Ascending aorta (tissue), 2 donors: ENCODE data around the gene PITPNC1. TPM values are rescaled to one million over a fixed set of nuclear protein-coding genes. Genes with fewer than 3 reads are reported as not detected.

Source experiments
- DNase-seq, 2 donors: peaks; one replicate each; pipeline ENCODE4 v3.0.0-alpha.2; 2019; ENCODE audit warnings: low spot score in 2 of 2
- H3K27ac ChIP-seq, 2 donors: fragments of 200-600 bp; sonication (generic); one replicate each; pipeline ENCODE4 v1.5.1; 2016 to 2017; ENCODE audit warnings: mild to moderate bottlenecking in 1 of 2
- H3K27me3 ChIP-seq: fragments of 200-600 bp; sonication (generic); one replicate; pipeline ENCODE4 v1.5.1; 2017
- H3K36me3 ChIP-seq, 2 donors: fragments of 200-600 bp; sonication (generic); one replicate each; pipeline ENCODE4 v1.5.1; 2016
- H3K4me1 ChIP-seq, 2 donors: fragments of 200-600 bp; sonication (generic); one replicate each; pipeline ENCODE4 v1.5.1; 2016 to 2017; ENCODE audit warnings: mild to moderate bottlenecking in 1 of 2
- H3K4me3 ChIP-seq, 2 donors: fragments of 200-600 bp; sonication (generic); one replicate each; pipeline ENCODE4 v1.5.1; 2016 to 2017; ENCODE audit warnings: mild to moderate bottlenecking in 1 of 2
- H3K9me3 ChIP-seq, 2 donors: fragments of 200-600 bp; sonication (generic); one replicate each; pipeline ENCODE4 v1.5.1; 2016
- CTCF ChIP-seq, 3 experiments: fragments of 200-600 bp in 2 of 3; fragments of 450-650 bp in 1 of 3; sonication (generic) in 2 of 3; IDR thresholded peaks; one replicate each; pipeline ENCODE4 v1.5.1; 2016 to 2019; ENCODE audit warnings: antibody characterized with exemption in 3 of 3, mild to moderate bottlenecking in 1 of 3, moderate library complexity in 1 of 3
- intact Hi-C: fragments of 100-400 bp; cut with DNase I; formaldehyde crosslinking; loops from one replicate; pipeline ENCODE4 v1.15.1; 2023
- total RNA-seq: library from RNA; depleted of rRNA; stranded (reverse); fragments of >200 nt; gene quantifications from one replicate; pipeline ENCODE4 v1.1.0, GENCODE V29; 2016

Gene PITPNC1
- total RNA-seq, 1 donor from 2014 or later, result 10.9 TPM

GRCh38 chr17:67519801-67520251 lies 142.7 kb downstream of the PITPNC1 start:
- no peak for DNase-seq
- no peaks in the 10 kb centered on the region for H3K36me3 ChIP-seq
- intact Hi-C loops, result no loop called here
- no peak overlapping the region for H3K4me3 ChIP-seq
- no peaks in the 10 kb centered on the region for H3K4me1 ChIP-seq
- no peak overlapping the region for H3K27ac ChIP-seq
- no peaks in the 10 kb centered on the region for H3K9me3 ChIP-seq
- no peak for TF ChIP-seq CTCF (IDR thresholded peaks at IDR 0.05)
- no peaks in the 10 kb centered on the region for H3K27me3 ChIP-seq

- H3K4me1 ChIP-seq, result no peaks in the 10 kb centered on the region
- no peak overlapping the region for H3K4me3 ChIP-seq
- no peaks in the 10 kb centered on the region for H3K9me3 ChIP-seq
- intact Hi-C loops, result no loop called here
- no peak overlapping the region for H3K27ac ChIP-seq
- no peak for DNase-seq
- no peaks in the 10 kb centered on the region for H3K36me3 ChIP-seq
- no peaks in the 10 kb centered on the region for H3K27me3 ChIP-seq
- TF ChIP-seq CTCF (IDR thresholded peaks at IDR 0.05), result no peak
Measured at GRCh38 chr17:67520252-67520906, 143.3 kb downstream of the PITPNC1 start.

- Histone ChIP-seq H3K9me3 (no peaks in the 10 kb centered on the region), H3K4me3 (no peak overlapping the region), H3K4me1 (no peaks in the 10 kb centered on the region), H3K27me3 (no peaks in the 10 kb centered on the region), H3K27ac (no peak overlapping the region), H3K36me3 (no peaks in the 10 kb centered on the region)
- DNase-seq, result no peak
- no peak for TF ChIP-seq CTCF (IDR thresholded peaks at IDR 0.05)
- intact Hi-C loops, result no loop called here
Measured at GRCh38 chr17:67520916-67521774, 144.1 kb downstream of the PITPNC1 start.

- H3K36me3 ChIP-seq, result no peaks in the 10 kb centered on the region
- H3K27ac ChIP-seq, result no peak overlapping the region
- H3K4me3 ChIP-seq, result no peak overlapping the region
- DNase-seq, result no peak
- H3K4me1 ChIP-seq, result no peaks in the 10 kb centered on the region
- H3K9me3 ChIP-seq, result no peaks in the 10 kb centered on the region
- no peaks in the 10 kb centered on the region for H3K27me3 ChIP-seq
- no peak for TF ChIP-seq CTCF (IDR thresholded peaks at IDR 0.05)
- intact Hi-C loops, result no loop called here
Measured at GRCh38 chr17:67521775-67522069, 144.6 kb downstream of the PITPNC1 start.

- Histone ChIP-seq H3K4me3 (no peak overlapping the region), H3K27me3 (no peaks in the 10 kb centered on the region), H3K9me3 (no peaks in the 10 kb centered on the region), H3K36me3 (no peaks in the 10 kb centered on the region), H3K4me1 (no peaks in the 10 kb centered on the region), H3K27ac (no peak overlapping the region)
- no peak for TF ChIP-seq CTCF (IDR thresholded peaks at IDR 0.05)
- intact Hi-C loops, result no loop called here
- no peak for DNase-seq
Measured at GRCh38 chr17:67523101-67523500, 146.0 kb downstream of the PITPNC1 start.
